Stimulated activated naive CD4-positive, alpha-beta T cell treated with Interleukin-2 at 50 U/mL for 16 hours (primary cell): Measurements from ENCODE around the gene ARHGAP36.

ENCODE experiments used
- DNase-seq: peaks from one replicate; lab custom pipeline; 2025; lab: John Stamatoyannopoulos, UW

Gene ARHGAP36

GRCh38 chrX:131068945-131069719, 11.0 kb downstream of the ARHGAP36 start:
- no peak for DNase-seq

GRCh38 chrX:131072871-131073571, 14.9 kb downstream of the ARHGAP36 start:
- no peak for DNase-seq

- no peak for DNase-seq
Observed at GRCh38 chrX:131073607-131074006, 15.5 kb downstream of the ARHGAP36 start.

GRCh38 chrX:131081772-131082740, 23.9 kb downstream of the ARHGAP36 start:
- DNase-seq: no peak

GRCh38 chrX:131083510-131084142, 25.5 kb downstream of the ARHGAP36 start:
- no peak for DNase-seq

GRCh38 chrX:131084145-131084544, 26.0 kb downstream of the ARHGAP36 start:
- no peak for DNase-seq

- DNase-seq: no peak
Observed at GRCh38 chrX:131136776-131137175, 78.6 kb downstream of the ARHGAP36 start.

- no peak for DNase-seq
Observed at GRCh38 chrX:131139072-131139471, 80.9 kb downstream of the ARHGAP36 start.
